Glomerular visceral epithelial cell (primary cell): ENCODE results near the gene GATD1.

Source experiments
- DNase-seq: peaks from one replicate; pipeline ENCODE4 v3.0.0-alpha.2; 2016; ENCODE audit errors: extremely low spot score

The GATD1 gene

DNA sequence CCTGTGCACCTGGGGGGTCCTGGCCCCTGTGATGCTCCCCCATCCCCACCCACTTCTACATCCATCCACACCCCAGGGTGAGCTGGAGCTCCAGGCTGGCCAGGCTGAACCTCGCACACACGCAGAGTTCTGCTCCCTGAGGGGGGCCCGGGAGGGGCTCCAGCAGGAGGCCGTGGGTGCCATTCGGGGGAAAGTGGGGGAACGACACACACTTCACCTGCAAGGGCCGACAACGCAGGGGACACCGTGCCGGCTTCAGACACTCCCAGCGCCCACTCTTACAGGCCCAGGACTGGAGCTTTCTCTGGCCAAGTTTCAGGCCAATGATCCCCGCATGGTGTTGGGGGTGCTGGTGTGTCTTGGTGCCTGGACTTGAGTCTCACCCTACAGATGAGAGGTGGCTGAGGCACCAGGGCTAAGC lies 50.0 kb downstream of the GATD1 start:
- no peak for DNase-seq

DNA sequence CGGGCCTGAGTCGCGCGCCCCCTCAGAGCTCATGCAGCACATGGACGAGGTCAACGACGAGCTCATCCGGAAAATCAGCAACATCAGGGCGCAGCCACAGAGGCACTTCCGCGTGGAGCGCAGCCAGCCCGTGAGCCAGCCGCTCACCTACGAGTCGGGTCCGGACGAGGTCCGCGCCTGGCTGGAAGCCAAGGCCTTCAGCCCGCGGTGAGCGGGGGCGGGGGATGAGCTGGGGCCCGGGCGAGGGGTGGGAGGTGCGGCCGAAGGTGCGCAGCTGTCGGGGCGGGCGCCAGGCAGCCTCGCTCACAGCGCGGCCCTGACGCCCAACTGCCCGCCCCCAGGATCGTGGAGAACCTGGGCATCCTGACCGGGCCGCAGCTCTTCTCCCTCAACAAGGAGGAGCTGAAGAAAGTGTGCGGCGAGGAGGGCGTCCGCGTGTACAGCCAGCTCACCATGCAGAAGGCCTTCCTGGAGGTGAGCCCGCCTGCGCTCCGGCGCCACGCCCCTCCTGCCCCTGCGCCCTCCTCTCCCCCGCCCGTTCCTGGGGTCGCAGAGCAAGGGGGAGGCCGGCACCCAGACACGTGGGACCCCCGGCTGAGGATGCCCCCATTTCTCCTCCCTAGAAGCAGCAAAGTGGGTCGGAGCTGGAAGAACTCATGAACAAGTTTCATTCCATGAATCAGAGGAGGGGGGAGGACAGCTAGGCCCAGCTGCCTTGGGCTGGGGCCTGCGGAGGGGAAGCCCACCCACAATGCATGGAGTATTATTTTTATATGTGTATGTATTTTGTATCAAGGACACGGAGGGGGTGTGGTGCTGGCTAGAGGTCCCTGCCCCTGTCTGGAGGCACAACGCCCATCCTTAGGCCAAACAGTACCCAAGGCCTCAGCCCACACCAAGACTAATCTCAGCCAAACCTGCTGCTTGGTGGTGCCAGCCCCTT lies 50.7 kb downstream of the GATD1 start:
- no peak for DNase-seq

DNA sequence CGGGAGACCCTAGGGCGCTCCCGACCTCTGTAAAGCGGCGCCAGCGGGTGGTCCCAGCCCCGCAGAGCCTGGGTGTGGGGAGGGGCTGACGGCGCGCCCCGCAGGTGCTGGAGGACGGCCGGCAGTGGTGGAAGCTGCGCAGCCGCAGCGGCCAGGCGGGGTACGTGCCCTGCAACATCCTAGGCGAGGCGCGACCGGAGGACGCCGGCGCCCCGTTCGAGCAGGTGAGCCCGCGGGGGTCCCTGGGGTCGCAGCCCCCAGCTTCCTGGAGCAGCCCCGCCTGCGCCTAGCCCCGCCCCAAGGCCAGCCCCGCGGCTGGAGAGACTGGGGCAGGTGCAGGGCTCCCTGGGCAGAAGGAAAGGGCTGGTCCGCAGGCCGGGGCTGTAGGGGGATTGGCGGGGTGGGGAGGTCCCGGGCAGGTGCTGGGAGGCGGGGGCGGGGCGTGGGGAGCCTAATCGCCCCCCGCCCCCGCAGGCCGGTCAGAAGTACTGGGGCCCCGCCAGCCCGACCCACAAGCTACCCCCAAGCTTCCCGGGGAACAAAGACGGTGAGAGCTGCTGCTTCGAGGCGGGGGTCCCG lies 51.6 kb downstream of the GATD1 start:
- no peak for DNase-seq

DNA sequence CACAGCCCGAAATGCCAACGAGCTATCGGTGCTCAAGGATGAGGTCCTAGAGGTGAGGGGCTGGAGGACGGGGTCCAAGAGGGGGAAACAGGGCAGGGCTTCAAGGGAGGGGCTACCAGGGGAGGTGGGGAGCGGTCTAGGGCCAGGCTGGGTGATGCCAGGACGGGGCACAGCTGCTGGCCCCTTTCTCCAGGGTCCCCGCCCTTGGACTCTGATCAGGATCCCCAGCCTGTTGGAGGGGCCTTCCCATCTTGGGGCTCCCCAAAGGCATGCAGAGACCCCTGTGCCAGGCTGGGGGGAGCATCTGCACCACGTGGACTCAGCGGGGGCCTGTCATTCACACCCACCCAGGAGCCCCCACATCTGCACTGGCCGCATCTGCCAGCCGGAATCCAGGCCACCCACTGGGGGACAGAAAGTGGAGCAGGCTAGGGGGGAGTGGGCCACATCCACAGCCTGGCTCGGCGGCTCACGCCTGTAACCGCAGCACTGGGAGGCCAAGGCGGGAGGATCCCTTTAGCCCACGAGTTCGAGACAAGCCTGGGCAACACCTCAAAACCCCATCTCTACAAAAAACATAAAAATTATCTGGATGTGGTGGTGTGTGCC lies 52.4 kb downstream of the GATD1 start:
- no peak for DNase-seq

DNA sequence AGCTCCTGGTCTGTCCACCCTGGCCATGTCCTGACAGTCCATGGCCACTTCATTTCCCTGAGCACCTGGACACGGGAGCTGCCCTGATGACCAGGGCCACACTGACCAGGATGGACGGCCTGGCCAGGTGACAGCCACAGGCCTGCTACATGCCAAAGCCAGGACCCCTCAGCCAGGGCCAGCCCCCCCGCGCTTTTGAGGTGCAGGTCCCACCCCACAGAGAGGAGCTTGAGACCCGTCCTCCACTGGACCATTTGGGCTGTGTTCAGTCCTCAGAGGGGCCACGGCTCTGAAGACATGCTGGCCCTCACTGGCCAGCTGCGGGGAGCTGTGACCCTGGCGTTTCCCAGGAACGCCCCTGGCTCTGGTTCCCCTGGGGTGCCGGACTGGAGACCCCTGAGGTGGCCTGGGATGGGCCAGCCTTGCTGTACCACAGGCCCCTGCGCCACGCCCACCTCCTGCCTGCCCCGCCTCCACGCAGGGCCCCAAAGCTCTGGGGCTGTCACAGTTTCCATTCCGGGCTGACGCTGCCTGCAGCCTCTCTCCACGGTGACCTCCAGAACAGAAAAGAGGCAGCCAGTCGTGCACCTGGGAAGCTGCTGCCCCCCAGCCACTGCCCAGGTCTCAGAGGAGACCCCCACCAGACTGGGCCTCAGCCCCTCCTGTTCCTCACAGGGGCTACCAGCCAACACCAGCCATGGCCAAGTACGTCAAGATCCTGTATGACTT lies 53.1 kb downstream of the GATD1 start:
- no peak for DNase-seq

DNA sequence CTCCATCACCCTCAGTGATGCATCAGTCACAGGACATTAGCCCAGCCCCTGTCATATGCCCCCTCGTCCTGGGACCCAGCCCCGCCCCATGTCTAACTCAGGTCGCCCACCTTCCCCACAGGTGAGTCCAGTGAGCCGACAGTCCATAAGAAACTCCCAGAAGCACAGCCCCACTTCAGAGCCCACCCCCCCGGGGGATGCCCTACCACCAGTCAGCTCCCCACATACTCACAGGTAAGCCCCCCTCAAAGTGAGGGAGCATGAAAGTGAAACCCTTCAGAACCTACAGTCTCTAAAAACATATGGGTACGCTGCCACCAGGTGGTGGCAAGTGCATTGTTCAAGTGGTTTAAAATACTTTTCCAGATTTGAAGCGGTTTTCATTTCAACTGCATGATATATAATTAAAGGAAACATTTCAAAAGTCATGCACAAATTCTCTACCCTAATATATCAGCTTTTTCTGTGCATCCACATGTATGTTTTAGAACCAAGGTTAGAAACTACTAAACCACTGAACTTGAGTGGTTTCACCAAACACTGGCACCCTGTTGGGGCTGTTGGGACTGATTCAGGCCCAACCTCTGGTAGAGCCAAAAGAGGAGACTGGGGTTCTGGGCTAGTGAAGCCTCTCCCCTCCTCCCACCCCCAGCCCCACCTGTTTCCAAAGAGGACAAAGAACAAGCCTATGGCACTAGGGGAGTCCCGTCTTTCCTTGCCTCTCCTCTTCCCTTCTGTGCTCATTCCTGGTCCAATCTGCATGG lies 54.0 kb downstream of the GATD1 start:
- peak; percentile 58 for DNase-seq

DNA sequence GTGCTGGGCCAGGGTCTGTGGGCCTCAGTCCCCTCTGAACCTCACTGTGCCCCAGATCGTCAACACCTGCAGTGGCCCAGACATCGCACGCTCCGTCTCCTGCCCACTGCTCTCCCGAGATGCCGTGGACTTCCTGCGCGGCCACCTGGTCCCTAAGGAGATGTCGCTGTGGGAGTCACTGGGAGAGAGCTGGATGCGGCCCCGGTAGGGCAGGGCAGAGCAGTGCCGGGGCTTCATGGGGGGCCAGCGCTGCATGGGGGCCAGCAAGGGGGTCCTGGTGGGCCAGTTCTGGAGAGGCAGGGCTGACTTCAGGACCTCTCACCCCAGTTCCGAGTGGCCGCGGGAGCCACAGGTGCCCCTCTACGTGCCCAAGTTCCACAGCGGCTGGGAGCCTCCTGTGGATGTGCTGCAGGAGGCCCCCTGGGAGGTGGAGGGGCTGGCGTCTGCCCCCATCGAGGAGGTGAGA lies 54.9 kb downstream of the GATD1 start:
- DNase-seq: no peak

DNA sequence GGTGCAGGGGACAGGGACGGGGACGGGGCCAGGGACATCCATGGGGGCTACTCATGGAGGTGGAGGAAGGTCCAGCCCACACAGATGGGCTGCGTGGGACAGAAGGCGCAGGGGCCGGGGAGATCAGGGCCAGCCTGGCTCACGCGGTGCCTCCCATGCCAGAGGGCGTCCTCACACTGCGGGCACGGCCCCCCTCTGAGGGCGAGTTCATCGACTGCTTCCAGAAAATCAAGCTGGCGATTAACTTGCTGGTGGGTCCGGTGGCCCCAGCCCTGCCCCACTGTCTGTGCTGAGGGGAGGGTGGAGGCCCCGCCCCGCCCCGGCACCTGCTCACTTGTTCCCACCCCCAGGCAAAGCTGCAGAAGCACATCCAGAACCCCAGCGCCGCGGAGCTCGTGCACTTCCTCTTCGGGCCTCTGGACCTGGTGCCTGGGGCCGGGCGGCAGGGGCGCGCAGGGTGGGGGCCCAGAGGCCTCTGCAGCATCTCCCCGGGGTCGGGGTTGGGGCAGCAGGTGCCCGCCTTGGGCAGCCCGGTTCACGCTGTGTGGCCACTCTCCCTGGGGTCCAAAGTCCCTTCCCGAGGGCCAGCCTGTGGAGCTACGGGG lies 55.4 kb downstream of the GATD1 start:
- DNase-seq: no peak

DNA sequence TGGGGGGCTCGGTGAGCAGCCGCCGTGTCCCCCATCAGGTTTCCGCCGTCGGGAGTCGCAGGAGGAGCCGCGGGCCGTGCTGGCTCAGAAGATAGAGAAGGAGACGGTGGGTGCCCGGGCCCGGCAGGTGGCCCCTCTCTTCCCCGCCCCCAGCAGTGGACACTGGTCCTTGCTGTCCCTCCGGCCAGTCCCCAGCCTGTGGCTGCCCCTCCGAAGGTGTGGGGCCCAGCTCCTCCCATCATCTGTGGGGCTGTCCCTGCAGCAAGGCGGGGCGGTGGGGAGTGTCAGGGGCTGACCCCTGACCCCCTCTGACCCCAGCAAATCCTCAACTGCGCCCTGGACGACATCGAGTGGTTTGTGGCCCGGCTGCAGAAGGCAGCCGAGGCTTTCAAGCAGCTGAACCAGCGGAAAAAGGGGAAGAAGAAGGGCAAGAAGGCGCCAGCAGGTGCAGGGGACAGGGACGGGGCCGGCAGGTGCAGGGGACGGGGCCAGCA lies 56.0 kb downstream of the GATD1 start:
- DNase-seq: no peak

DNA sequence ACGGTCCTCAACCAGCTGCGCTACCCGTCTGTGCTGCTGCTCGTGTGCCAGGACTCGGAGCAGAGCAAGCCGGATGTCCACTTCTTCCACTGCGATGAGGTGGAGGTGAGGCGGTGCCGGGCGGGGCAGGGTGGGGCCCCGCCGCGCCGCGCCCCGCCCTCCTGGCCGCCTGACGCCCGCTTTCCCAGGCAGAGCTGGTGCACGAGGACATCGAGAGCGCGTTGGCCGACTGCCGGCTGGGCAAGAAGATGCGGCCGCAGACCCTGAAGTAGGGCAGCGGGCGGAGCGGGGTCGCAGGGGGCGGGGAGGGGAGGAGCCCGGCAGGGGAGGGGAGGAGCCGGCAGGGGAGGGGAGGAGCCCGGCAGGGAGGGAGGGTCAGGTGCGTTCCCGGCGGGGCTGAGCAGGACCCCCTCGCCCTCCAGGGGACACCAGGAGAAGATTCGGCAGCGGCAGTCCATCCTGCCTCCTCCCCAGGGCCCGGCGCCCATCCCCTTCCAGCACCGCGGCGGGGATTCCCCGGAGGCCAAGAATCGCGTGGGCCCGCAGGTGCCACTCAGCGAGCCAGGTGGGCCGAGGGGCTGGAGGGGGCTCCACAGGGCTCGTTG lies 56.5 kb downstream of the GATD1 start:
- DNase-seq: peak; percentile 43

DNA sequence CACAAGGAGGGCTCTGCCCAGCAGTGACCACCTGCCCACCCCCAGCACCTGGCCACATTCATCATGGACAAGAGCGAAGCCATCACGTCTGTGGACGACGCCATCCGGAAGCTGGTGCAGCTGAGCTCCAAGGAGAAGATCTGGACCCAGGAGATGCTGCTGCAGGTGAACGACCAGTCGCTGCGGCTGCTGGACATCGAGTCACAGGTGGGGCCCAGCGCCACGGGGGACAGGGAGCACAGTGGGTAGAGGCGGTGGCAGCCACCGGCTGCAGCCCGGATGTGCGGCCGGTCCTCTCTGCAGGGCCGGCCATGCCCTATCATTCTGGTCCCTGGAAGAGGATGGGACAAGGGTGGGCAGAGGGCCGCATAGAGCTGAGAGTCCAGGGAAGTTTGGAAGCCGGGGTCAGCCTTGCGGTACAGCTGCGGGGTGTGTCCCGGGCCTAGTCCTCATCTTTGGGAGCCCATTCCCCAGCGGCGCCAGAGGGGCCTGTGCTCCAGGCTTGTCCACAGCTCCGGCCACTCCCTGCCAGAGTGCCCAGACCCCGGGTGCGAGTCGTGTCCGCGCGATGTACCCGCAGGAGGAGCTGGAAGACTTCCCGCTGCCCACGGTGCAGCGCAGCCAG lies 57.2 kb downstream of the GATD1 start:
- no peak for DNase-seq

DNA sequence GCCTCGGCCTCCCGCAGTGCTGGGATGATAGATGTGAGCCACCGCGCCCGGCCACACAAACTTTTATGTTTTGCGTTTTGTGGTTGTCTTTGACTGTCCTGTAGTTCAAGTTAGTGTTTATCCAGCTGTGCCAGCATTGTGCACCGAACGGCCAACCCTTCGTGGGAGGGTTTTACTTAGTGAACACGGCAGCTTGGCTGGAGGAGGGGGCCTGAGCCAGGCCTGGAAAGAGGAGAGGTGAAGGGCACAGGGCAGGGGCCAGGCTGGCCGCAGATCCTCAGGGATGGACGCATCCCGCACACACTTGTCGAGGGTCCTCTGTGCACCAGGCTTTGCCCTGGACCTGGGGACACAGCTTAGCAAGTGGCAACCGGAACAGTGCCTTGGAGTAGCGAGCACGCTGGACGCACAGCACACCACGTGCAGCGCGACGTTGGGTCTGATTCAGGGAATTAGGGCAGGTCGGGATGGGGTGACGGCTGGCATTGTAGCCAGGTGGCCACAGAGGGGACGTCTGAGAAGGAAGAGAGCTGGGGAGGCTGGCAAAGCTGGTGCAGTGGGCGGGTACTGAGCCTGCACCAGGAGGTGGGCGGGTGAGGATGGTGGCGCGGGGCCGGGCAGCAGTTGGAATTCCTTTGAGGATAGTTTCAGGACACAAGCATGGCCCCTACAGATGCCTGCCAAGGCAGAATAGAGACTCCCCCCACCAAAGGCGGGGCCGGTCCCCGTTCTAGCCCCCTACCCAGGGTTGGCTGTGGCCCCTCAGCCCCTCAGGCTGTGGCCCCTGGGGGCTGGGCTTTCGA lies 57.9 kb downstream of the GATD1 start:
- DNase-seq: no peak
